GM12878 (cell line): Measurements from ENCODE around the gene ZNF493. TPM values are rescaled to one million over a fixed set of nuclear protein-coding genes. Genes with fewer than 3 reads are reported as not detected.

ENCODE experiments used
- BCL3 ChIP-seq: IDR thresholded peaks from 2 replicates; pipeline ENCODE4 v1.6.1; 2011; ENCODE audit warnings: borderline replicate concordance, low read depth, mild to moderate bottlenecking, moderate library complexity, low read length; ENCODE audit not compliant: insufficient read depth, poor library complexity, severe bottlenecking
- EP300 ChIP-seq, 2 experiments: fragments of 150-350 bp in 1 of 2; IDR thresholded peaks; 2 replicates each; pipeline ENCODE4 v1.6.1; 2011 to 2012; ENCODE audit warnings: low read depth in 2 of 2, low read length in 2 of 2, borderline replicate concordance in 1 of 2, improper control_type of control experiment in 1 of 2, inconsistent platforms in 1 of 2; ENCODE audit not compliant: control insufficient read depth in 1 of 2
- HDGF ChIP-seq: fragments of 450-650 bp; IDR thresholded peaks from 2 replicates; pipeline ENCODE4 v1.6.1; 2016; ENCODE audit warnings: antibody characterized with exemption
- IRF5 ChIP-seq: fragments of 450-650 bp; IDR thresholded peaks from 2 replicates; pipeline ENCODE4 v1.6.1; 2017; ENCODE audit warnings: borderline replicate concordance
- JUNB ChIP-seq: IDR thresholded peaks from 2 replicates; pipeline ENCODE4 v1.6.1; 2016; ENCODE audit warnings: antibody characterized with exemption, mild to moderate bottlenecking
- KLF5 ChIP-seq: fragments of 450-650 bp; IDR thresholded peaks from 2 replicates; pipeline ENCODE4 v1.6.1; 2014; ENCODE audit warnings: mild to moderate bottlenecking; ENCODE audit not compliant: partially characterized antibody
- MAX ChIP-seq: IDR thresholded peaks from 2 replicates; pipeline ENCODE4 v1.6.1; 2012; ENCODE audit warnings: low read depth, low read length, improper control_type of control experiment
- MEF2B ChIP-seq: fragments of 450-650 bp; IDR thresholded peaks from 2 replicates; pipeline ENCODE4 v1.6.1; 2018; ENCODE audit warnings: mild to moderate bottlenecking, moderate library complexity; ENCODE audit not compliant: partially characterized antibody, poor library complexity, severe bottlenecking
- MTA2 ChIP-seq: fragments of 450-650 bp; IDR thresholded peaks from 2 replicates; pipeline ENCODE4 v1.6.1; 2016; ENCODE audit warnings: low read depth, mild to moderate bottlenecking, moderate library complexity
- MTA3 ChIP-seq: IDR thresholded peaks from 2 replicates; pipeline ENCODE4 v1.6.1; 2012; ENCODE audit warnings: low read length, inconsistent platforms, borderline replicate concordance
- MYB ChIP-seq: fragments of 150-350 bp; IDR thresholded peaks from 2 replicates; pipeline ENCODE4 v1.6.1; 2014; ENCODE audit warnings: mild to moderate bottlenecking, low read depth, low read length, borderline replicate concordance
- NR2C2 ChIP-seq: IDR thresholded peaks from 2 replicates; pipeline ENCODE4 v1.6.1; 2011; ENCODE audit warnings: borderline replicate concordance, low read depth; ENCODE audit not compliant: control insufficient read depth, insufficient read length
- NRF1 ChIP-seq: conservative IDR thresholded peaks from 2 replicates; pipeline ENCODE4 v1.6.1; 2011; ENCODE audit warnings: mild to moderate bottlenecking, low read depth, low read length, improper control_type of control experiment
- RAD51 ChIP-seq: fragments of 450-650 bp; IDR thresholded peaks from 2 replicates; pipeline ENCODE4 v1.6.1; 2016; ENCODE audit warnings: moderate library complexity, mild to moderate bottlenecking, inconsistent platforms
- RCOR1 ChIP-seq: conservative IDR thresholded peaks from 2 replicates; pipeline ENCODE4 v1.6.1; 2012; ENCODE audit warnings: low read depth, low read length, improper control_type of control experiment
- RELA ChIP-seq: fragments of 450-650 bp; IDR thresholded peaks from 2 replicates; pipeline ENCODE4 v1.8.0; 2014; ENCODE audit warnings: borderline replicate concordance; ENCODE audit not compliant: partially characterized antibody
- RELB ChIP-seq: fragments of 450-650 bp; IDR thresholded peaks from 2 replicates; pipeline ENCODE4 v1.6.1; 2017; ENCODE audit warnings: low read depth, mild to moderate bottlenecking, moderate library complexity
- SIN3A ChIP-seq: IDR thresholded peaks from 2 replicates; pipeline ENCODE4 v1.6.1; 2012; ENCODE audit warnings: low read depth, low read length, improper control_type of control experiment
- SMAD5 ChIP-seq: IDR thresholded peaks from 2 replicates; pipeline ENCODE4 v1.6.1; 2016; ENCODE audit warnings: antibody characterized with exemption, low read depth
- SP1 ChIP-seq: IDR thresholded peaks from one replicate; pipeline ENCODE4 v1.6.1; 2011; ENCODE audit warnings: low read depth, low read length
- SPI1 ChIP-seq: IDR thresholded peaks from 2 replicates; pipeline ENCODE4 v1.6.1; 2011; ENCODE audit warnings: low read depth, mild to moderate bottlenecking, low read length, moderate library complexity, borderline replicate concordance; ENCODE audit not compliant: insufficient read depth
- USF2 ChIP-seq: IDR thresholded peaks from 2 replicates; pipeline ENCODE4 v1.6.1; 2011; ENCODE audit warnings: low read depth, low read length, improper control_type of control experiment, borderline replicate concordance
- ZNF207 ChIP-seq: fragments of 450-650 bp; IDR thresholded peaks from 2 replicates; pipeline ENCODE4 v1.6.1; 2014; ENCODE audit warnings: antibody characterized with exemption, mild to moderate bottlenecking, borderline replicate concordance
- ZNF217 ChIP-seq: fragments of 450-650 bp; IDR thresholded peaks from 2 replicates; pipeline ENCODE4 v1.6.1; 2017; ENCODE audit warnings: antibody characterized with exemption, mild to moderate bottlenecking
- ZNF384 ChIP-seq: IDR thresholded peaks from 2 replicates; pipeline ENCODE4 v1.6.1; 2012; ENCODE audit warnings: low read depth, mild to moderate bottlenecking, low read length, improper control_type of control experiment, borderline replicate concordance
- ZZZ3 ChIP-seq: IDR thresholded peaks from 2 replicates; pipeline ENCODE4 v1.6.1; 2011; ENCODE audit warnings: low read depth; ENCODE audit not compliant: control insufficient read depth, insufficient read length
- polyA plus RNA-seq, 11 experiments: library from polyadenylated mRNA; depleted of rRNA in 4 of 11; unstranded in 6 of 11; stranded (reverse) in 5 of 11; fragments of >200 nt; fragmentation: Nextera tagmentation in 4 of 11; fragmentation: Illumina TruSeq in 1 of 11; extraction: Ambion mirVana in 4 of 11; extraction: Trizol in 1 of 11; gene quantifications; 1 replicate in 1 of 11; 2 replicates in 10 of 11; pipeline versions ENCODE4 v1.2.1 to v1.2.3, GENCODE V29; 2011 to 2016; ENCODE audit warnings: inconsistent platforms in 2 of 11, missing spikeins in 2 of 11, low read depth in 1 of 11
- total RNA-seq, 4 experiments: library from RNA; depleted of rRNA in 3 of 4; stranded (reverse); fragments of >200 nt in 3 of 4; fragmentation: Illumina TruSeq in 1 of 4; extraction: Trizol in 1 of 4; gene quantifications; 2 replicates each; pipeline versions ENCODE4 v1.2.1 to v1.2.3, GENCODE V29; 2013 to 2021

ZNF493 gene
- total and polyA plus RNA-seq, 10 of the 15 experiments (the other 5 are each of a cell fraction or from before 2014, with no cell fraction given), result 2.9 to 17.6 (median 8.3) TPM

- no peak for TF ChIP-seq MYB
- TF ChIP-seq KLF5, result no peak
- TF ChIP-seq SP1, result peak; percentile 94
- no peak for TF ChIP-seq SPI1
- no peak for TF ChIP-seq MTA2
- TF ChIP-seq SMAD5, result peak; percentile 50; the same call in 1 of the 2 replicates
- TF ChIP-seq JUNB, result no peak
- TF ChIP-seq MTA3, result no peak
- 0 out of 2 replicates have a peak, but pooled peaks have one; percentile 17 for TF ChIP-seq RELB
- TF ChIP-seq ZZZ3, result no peak
- no peak for TF ChIP-seq NRF1
- no peak for TF ChIP-seq ZNF384
- no peak for TF ChIP-seq RAD51
- peak; percentile 47 for TF ChIP-seq MEF2B
- no peak for TF ChIP-seq USF2
- TF ChIP-seq MAX, result no peak
- no peak for TF ChIP-seq ZNF217
- peak; percentile 37 for TF ChIP-seq SIN3A
- no peak for TF ChIP-seq HDGF
- TF ChIP-seq IRF5, result no peak
- no peak for TF ChIP-seq NR2C2
- TF ChIP-seq RCOR1, result no peak
- no peak for TF ChIP-seq RELA
- 0 out of 4 replicates have a peak, but pooled peaks of 1 of the 2 experiments have one; percentile 14 for TF ChIP-seq EP300 (IDR thresholded peaks at IDR 0.05; ENCODE audit: borderline replicate concordance in 1 of 2, control insufficient read depth in 1 of 2, low read depth in 2 of 2, low read length in 2 of 2)
- TF ChIP-seq BCL3, result no peak
- no peak for TF ChIP-seq ZNF207
These were observed 38.0 kb upstream of the ZNF493 start, which contains the start of gene ZNF738 (continued) for GRCh38 chr19:21358768-21359451.
